ENCODE measurements around the gene RERE.

Gene RERE

GRCh38 chr1:8563944-8564537 lies 253.4 kb downstream of the RERE start:
- DNase-seq, result no peak

DNA sequence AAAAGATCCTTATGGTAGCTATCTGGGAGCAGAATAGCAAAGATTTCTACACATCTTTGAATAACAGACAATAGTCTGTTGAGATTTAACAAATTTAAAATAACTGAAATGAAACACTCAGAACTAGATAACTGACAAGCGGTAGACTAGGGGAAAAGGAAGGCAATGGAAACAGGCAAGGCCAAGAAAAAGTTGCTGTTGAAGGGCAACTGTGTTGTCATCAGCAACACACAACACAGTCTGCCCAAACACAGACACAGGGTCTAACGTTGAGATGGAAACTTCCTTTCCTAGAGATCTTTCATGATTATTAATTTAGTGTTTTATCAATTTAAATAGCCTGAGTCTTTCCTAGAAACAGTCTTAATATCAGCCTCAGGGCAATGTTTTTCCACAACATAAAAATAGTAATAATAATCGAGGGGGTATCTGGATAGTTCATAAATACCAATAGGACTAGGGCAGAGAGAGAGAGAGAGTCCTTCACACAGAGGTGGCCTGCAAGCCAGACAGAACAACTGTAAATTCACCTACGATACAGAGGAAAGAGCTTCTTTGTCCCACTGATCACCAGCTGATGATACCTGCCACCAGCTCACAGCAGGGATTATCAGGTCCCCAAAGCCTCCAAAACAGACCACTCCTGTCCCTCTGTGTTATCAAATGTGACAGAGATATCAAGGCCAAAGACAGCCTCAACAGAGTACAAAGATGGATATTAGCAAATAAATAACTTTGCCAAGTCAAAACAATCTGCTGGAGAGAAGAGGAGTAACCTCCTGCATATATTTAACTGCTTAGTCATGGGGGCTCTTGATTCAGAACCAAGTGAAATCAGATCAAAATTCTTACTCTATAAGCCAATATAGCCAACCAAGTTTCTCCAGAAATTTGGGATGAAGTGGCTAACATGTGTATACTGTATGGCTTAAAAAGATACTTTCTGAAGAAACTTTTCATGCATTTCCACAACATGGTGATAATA lies 254.3 kb downstream of the RERE start:
- DNase-seq, result no peak

DNA sequence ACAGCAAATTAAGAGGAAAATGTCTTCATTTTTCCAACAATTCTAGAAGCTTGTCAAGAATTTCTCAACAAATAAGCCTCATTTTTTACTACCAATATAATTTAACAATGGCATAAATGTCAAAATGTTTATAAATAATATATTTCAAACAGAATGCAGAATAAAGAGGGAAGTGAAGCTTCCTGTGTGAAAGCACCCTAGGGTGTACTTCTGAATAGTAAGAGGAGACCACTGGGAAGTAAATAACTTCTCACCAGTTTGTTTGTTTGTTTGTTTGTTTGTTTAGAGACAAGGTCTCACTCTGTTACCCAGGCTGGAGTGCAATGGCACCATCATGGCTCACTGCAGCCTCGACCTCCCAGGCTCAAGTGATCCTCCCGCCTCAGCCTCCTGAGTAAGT lies 255.2 kb downstream of the RERE start:
- no peak for DNase-seq

DNA sequence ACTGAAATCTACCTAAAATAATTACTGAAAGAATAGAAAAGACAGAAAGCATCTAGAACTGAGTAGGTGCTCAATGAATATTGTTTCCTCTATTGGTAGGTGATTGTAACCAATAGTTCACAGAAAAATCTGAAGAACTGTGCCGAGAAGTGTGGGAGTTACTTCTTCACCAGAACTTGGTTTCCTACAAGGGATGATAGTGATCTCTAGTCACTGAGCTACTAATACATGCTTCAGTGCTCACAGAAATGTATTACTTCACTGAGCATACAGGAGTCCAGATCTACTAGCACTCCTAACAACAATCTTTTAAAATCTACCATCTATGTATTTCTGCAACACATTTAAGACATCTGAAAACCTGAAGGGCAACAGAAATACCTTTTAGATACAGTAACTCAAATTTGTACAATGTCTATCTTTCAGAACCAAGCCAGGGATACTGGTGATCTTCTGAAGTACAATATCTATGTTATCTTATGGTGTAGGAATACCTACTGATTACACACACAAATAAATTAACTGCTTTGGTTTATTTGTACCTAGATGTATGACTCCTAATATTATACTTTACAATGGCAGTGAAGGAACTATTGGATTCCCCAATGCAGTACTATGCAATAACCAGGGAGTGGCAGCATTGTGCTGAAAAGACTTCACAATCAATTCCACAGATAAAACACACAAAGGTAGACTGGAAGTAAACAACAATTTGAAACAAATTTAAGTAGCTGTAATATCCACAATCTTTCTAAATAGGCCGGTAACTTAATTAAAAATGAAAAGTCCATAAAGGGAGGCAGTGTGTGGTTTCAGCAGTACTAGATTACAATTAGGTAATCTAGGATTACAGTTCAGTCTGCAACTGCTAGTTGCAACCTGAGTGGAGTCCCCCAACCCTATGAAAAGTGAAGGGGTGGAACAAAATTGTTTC lies 256.6 kb downstream of the RERE start:
- DNase-seq, result peak; percentile 43

- no peak for DNase-seq
These were observed 257.4 kb downstream of the RERE start for GRCh38 chr1:8560035-8560434.

DNA sequence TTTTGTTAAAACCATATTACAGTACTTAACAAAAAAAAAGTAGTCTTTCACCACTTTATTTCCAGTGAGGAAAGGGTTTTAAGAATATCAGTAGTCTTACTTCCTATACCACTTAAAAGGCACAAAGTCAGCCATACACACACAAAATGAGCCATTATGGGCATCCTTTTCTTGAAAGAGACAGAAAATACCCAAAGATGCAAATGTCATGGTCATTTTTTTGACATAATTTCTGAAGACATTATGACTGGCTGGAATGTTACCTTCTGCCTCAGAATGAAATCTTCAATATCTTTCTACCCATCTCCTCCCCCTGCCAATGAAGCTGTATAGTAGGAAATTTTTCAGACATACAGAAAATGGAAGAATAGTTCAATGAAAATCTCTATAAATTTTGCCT lies 261.9 kb downstream of the RERE start:
- no peak for DNase-seq

DNA sequence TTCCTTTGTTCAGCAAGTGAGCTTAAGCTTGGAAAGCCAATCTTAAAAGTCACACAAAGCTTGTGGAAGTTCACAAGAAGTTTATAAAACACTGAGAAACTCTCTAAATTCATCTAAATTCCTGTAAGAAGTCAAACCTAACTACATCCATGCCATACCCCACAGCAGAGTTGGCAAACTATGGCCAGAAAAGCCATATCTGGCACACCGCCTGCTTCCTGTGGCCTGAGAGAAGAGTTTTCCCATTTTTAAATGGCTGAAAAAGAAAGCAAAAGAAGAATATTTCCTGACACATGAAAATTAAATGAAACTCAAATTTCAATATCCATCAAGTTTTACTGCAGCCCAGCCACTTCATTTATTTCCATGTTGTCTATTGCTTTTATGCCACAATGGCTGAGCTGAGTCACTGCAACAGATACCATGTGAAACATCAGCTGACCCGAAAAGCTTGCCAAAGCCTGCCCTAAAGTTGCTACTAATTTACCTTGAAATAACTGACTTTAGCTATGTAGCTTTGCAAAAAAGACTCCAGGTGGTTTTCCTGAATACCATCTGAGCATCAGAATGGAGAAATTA lies 262.4 kb downstream of the RERE start:
- DNase-seq, result no peak

DNA sequence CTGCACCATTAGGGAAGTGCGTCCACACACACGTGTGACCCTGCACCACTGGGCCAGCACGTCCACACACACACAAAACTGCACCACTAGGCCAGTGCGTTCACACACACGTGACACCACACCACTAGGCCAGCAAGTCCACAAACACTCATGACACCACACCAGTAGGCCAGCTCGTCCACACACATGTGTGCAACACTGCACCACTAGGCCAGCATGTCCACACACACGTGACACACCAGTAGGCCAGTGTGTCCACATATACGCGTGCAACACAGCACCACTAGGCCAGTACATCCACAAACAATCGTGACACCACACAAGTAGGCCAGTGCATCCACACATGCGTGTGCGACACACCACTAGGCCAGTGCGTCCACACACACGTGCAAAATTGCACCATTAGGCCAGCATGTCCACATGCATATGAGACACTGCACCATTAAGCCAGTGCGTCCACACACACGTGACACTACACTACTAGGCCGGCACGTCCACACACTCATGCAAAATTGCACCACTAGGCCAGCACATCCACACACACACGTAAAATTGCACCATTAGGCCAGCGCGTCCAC lies 264.5 kb downstream of the RERE start:
- DNase-seq, result no peak

- DNase-seq, result no peak
These were observed 265.6 kb downstream of the RERE start for GRCh38 chr1:8551613-8552489.

DNA sequence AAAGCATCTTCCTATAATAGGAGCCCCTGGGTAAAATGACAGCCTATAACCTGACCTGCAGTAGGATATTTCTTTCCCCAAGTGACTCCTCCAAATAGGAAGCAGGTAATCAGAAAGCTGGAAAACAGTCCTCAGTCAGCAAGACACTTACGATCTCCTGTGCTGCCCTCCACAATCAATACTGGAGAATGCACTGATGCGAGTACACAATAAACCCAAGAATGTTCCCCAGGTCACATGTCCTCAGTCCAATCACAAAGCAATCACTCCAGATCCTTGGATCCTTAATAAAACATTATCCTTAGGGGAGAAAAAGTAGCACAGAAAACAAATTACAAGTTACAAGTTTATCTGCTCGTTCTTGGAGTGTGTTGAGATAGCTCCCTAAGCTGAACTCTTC lies 266.4 kb downstream of the RERE start:
- DNase-seq, result no peak

DNA sequence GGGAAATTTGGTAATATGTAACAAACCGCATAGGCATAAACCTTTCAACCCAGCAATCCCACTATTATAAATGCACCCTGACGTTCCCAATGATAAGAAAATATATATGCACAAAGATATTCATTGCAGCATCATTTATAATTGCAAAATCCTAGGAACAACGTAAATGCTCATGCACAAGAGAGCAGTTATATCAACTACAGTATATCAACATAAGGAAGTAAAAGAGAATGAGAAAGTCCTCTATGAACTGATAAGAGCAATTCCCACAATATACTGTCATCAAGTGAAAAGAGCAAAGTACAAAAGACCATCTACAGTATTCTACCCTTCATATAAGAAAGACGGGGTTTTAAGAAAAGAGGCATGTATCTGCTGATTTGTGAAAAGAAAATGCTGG lies 269.6 kb downstream of the RERE start:
- DNase-seq, result no peak

DNA sequence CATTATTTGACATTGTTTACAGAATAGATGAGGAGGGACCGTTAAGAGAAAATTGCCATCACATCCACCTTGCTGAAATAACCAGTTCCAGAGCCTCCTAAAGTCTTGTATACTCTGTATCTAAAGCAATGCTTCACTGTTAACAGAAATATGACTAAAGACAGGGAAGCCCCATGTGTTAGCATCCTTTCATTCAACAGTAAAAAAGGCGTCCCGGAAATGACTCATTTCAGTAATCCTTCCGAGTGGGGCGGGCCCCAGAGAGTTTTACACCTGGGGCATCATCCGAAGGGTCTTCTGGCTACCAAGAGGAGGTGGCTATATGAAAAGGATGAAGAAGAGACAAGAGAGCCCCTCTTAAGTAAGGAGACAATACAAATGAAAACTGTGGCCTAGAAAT lies 272.4 kb downstream of the RERE start:
- no peak for DNase-seq

GRCh38 chr1:8544644-8545043 lies 272.8 kb downstream of the RERE start:
- DNase-seq, result no peak

DNA sequence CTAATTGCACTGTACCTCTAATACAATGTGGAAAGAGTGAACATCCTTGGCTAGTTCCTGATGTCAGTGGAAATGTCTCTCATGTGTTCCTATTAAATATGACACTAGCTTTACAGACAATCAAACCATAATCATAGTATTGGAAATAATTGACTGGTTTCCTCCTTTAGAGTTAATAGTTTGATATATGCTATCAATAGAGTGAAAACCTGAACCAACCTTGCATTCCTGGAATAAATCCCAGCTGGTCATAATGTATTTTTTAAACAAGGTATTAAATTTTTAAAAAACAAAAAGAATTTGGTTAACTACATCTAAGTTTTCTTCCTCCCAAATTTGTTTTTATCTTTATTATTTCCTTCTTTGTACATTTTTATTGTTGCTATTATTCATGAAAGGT lies 273.5 kb downstream of the RERE start:
- no peak for DNase-seq

GRCh38 chr1:8541961-8542521 lies 275.4 kb downstream of the RERE start:
- no peak for DNase-seq

DNA sequence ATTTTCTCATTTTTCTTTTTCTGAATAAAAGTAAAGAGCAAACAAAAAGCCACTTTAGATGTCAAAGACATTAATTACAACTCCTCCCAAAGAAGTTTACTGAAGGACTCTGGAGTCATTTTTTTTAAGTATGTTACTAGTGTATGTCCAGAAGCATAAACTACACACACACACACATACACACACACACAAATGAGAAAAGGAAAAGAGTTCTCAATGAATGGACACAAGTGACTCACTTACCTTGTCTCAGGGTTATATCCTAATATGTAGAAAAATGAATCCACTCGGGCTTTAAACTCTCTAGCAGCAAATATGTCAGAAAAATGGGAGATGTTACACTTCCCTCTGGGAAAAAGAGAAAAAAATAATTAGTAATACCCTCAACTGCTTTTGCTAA lies 276.5 kb downstream of the RERE start:
- no peak for DNase-seq

- no peak for DNase-seq
These were observed 277.0 kb downstream of the RERE start for GRCh38 chr1:8540261-8540941.

DNA sequence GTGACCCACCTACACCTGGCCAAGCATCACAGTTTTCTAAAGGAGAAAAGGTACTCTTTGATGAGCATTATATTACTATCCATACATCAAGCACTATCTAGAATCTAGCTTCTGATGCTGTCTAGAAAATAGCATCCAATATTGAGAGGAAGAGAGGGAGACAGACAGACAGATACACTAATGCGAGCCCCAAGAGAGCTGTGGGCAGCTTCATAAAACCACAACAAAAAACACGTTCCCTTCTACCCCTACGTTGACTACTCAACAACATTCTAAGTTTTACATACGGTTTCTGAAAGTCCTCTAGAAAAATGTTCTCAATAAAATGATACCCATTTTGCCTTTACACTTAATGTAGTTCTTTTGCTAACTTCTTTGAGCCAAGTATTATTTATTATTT lies 277.8 kb downstream of the RERE start:
- no peak for DNase-seq

DNA sequence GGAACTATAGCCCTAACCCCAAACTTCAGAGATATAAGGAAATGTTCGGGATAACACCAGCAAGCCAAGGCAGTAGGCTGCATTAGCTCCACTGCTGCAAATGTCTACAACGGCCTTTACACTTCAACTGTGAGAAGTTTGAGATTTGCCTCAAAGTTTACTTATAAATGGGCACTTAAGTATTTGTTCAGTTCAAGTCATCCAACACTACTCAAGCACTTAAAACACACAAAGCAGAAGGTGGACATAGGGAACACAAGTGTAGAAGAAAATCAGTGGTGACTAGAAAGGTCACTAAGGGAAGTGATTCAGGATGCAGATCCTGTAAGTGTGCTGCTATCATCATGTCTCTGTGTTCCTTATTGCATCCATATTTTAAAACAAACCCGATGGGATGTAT lies 278.9 kb downstream of the RERE start:
- DNase-seq, result no peak

DNA sequence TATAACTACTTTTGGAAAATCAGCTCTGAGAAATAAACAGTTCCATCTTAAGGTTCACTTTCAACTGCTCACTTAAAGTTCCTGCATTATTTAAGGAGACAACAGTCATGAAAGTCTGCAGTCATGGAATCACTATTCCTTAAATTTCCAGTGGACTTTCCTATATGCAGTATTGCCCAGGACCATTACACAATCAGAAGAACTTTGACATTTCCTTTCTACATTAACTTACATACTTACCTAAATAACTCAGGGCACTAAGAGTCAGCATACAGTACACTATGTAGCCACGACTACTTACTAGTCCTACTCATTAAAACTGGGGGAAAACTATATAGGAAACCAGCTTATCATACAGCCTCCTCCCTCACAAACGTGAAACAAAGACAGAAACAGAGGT lies 279.4 kb downstream of the RERE start:
- DNase-seq, result no peak

DNA sequence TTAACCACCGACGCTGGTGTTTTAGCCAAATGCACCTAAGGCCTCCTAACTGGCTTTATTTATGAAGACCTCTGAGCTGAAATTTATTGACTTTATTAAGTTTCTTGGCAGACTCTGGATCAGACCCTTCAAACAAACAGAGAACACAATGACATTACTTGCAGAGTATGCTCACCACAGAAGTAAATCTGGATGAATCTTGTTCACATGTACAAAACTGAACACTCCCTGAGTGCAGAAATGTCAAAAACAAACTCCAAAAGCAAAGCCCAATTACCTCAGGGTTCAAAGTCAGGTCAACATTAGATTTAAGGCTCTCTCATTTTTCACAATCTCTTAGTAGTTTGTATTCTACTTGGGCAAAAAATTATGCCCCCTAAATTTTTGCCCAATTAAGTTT lies 280.9 kb downstream of the RERE start:
- no peak for DNase-seq

Data from NCI-H526 treated with DMSO at 0.1 percent for 48 hours (cell line).